Measurements from ENCODE around the gene IFI6. TPM values are rescaled to one million over a fixed set of nuclear protein-coding genes. Genes with fewer than 3 reads are reported as not detected.
"Not testable (repeated sequence)": the region's sequence is repeated elsewhere in the genome, so short reads cannot be mapped to it uniquely, and the experiment has no call there.

IFI6 gene
- total RNA-seq, 1 donor, result 497 TPM

GRCh38 chr1:27687906-27688305 is 15.9 kb upstream of the IFI6 start:
- no peaks in the 10 kb centered on the region for H3K9me3 ChIP-seq (ENCODE audit: low read depth, low read length)

GRCh38 chr1:27686223-27686990 is 14.4 kb upstream of the IFI6 start:
- H2AFZ ChIP-seq (ENCODE audit: low read length), result no peak overlapping the region
- no peak for TF ChIP-seq CTCF (IDR thresholded peaks at IDR 0.05; ENCODE audit: extremely low read depth, low read depth, low read length)

More at GRCh38 chr1:27687906-27688305, 15.9 kb upstream of the IFI6 start:
- no peak overlapping the region for H3K4me3 ChIP-seq (ENCODE audit: insufficient read depth, low read length)
- no peak overlapping the region for H3K27ac ChIP-seq (ENCODE audit: low read depth, low read length)
- peaks cover 6% of the 10 kb centered on the region for H3K27me3 ChIP-seq (ENCODE audit: insufficient read depth, low read length)
- H2AFZ ChIP-seq (ENCODE audit: low read length), result no peak overlapping the region
- H3K4me1 ChIP-seq (ENCODE audit: insufficient read depth, low read length), result peaks cover 12% of the 10 kb centered on the region
- H3K36me3 ChIP-seq (ENCODE audit: insufficient read depth, low read length), result no peaks in the 10 kb centered on the region
- no peaks in the 10 kb centered on the region for H3K79me2 ChIP-seq (ENCODE audit: insufficient read depth, low read length)
- H3K4me2 ChIP-seq (ENCODE audit: insufficient read depth, low read length), result no peak overlapping the region
- TF ChIP-seq CTCF (IDR thresholded peaks at IDR 0.05; ENCODE audit: extremely low read depth, low read depth, low read length), result no peak
- DNase-seq (ENCODE audit: insufficient read length, low spot score, missing footprints), result no peak
- no peaks in the 10 kb centered on the region for H4K20me1 ChIP-seq (ENCODE audit: insufficient read depth, low read length)

DNA sequence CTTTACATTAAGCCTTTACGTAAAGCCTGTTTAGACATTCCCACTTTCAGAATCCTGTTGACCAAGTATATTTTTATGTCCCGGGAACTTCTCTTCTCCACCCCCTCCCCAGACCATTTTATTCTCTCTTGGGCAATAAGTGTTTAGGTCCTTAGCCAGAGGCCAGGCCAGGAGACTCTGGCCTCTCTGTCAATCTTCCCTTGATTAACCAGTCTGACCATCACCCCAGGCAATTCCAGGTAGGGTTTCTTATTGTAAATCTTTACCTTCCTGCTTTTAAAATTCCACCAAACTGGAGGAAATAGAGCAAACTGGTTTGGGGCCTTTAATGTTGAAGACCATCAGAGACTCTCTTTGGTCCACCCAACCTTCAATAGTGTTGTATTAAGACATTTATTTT is 12.2 kb upstream of the IFI6 start:
- DNase-seq (ENCODE audit: insufficient read length, low spot score, missing footprints), result no peak
- Histone ChIP-seq H3K9me3 (ENCODE audit: low read depth, low read length) (peaks cover 2% of the 10 kb centered on the region), H3K4me3 (ENCODE audit: insufficient read depth, low read length) (no peak overlapping the region), H2AFZ (ENCODE audit: low read length) (no peak overlapping the region), H3K4me2 (ENCODE audit: insufficient read depth, low read length) (no peak overlapping the region), H3K4me1 (ENCODE audit: insufficient read depth, low read length) (peaks cover 4% of the 10 kb centered on the region), H4K20me1 (ENCODE audit: insufficient read depth, low read length) (no peaks in the 10 kb centered on the region), H3K36me3 (ENCODE audit: insufficient read depth, low read length) (no peaks in the 10 kb centered on the region), H3K27me3 (ENCODE audit: insufficient read depth, low read length) (peaks cover 6% of the 10 kb centered on the region), H3K27ac (ENCODE audit: low read depth, low read length) (no peak overlapping the region), H3K79me2 (ENCODE audit: insufficient read depth, low read length) (no peaks in the 10 kb centered on the region)
- no peak for TF ChIP-seq CTCF (IDR thresholded peaks at IDR 0.05; ENCODE audit: extremely low read depth, low read depth, low read length)

More at GRCh38 chr1:27686223-27686990, 14.4 kb upstream of the IFI6 start:
- Histone ChIP-seq H3K36me3 (ENCODE audit: insufficient read depth, low read length) (no peaks in the 10 kb centered on the region), H3K27me3 (ENCODE audit: insufficient read depth, low read length) (peaks cover 6% of the 10 kb centered on the region), H3K4me1 (ENCODE audit: insufficient read depth, low read length) (peaks cover 12% of the 10 kb centered on the region), H3K9me3 (ENCODE audit: low read depth, low read length) (no peaks in the 10 kb centered on the region), H3K4me3 (ENCODE audit: insufficient read depth, low read length) (no peak overlapping the region), H3K4me2 (ENCODE audit: insufficient read depth, low read length) (no peak overlapping the region), H4K20me1 (ENCODE audit: insufficient read depth, low read length) (no peaks in the 10 kb centered on the region), H3K27ac (ENCODE audit: low read depth, low read length) (no peak overlapping the region), H3K79me2 (ENCODE audit: insufficient read depth, low read length) (no peaks in the 10 kb centered on the region)
- DNase-seq (ENCODE audit: insufficient read length, low spot score, missing footprints), result no peak

GRCh38 chr1:27682351-27682944 is 10.5 kb upstream of the IFI6 start:
- Histone ChIP-seq H3K27me3 (ENCODE audit: insufficient read depth, low read length) (peaks cover 6% of the 10 kb centered on the region), H3K4me3 (ENCODE audit: insufficient read depth, low read length) (no peak overlapping the region), H2AFZ (ENCODE audit: low read length) (no peak overlapping the region), H3K4me1 (ENCODE audit: insufficient read depth, low read length) (no peaks in the 10 kb centered on the region), H3K27ac (ENCODE audit: low read depth, low read length) (no peak overlapping the region), H4K20me1 (ENCODE audit: insufficient read depth, low read length) (no peaks in the 10 kb centered on the region), H3K4me2 (ENCODE audit: insufficient read depth, low read length) (no peak overlapping the region), H3K36me3 (ENCODE audit: insufficient read depth, low read length) (no peaks in the 10 kb centered on the region), H3K9me3 (ENCODE audit: low read depth, low read length) (peaks cover 2% of the 10 kb centered on the region), H3K79me2 (ENCODE audit: insufficient read depth, low read length) (no peaks in the 10 kb centered on the region)
- DNase-seq (ENCODE audit: insufficient read length, low spot score, missing footprints), result no peak
- no peak for TF ChIP-seq CTCF (IDR thresholded peaks at IDR 0.05; ENCODE audit: extremely low read depth, low read depth, low read length)

- H3K36me3 ChIP-seq (ENCODE audit: insufficient read depth, low read length); H3K27ac ChIP-seq (ENCODE audit: low read depth, low read length); H3K79me2 ChIP-seq (ENCODE audit: insufficient read depth, low read length): not testable (repeated sequence)
These were observed 9.6 kb upstream of the IFI6 start for GRCh38 chr1:27681580-27681979.

More at GRCh38 chr1:27681580-27681979, 9.6 kb upstream of the IFI6 start:
- H4K20me1 ChIP-seq (ENCODE audit: insufficient read depth, low read length); H3K4me1 ChIP-seq (ENCODE audit: insufficient read depth, low read length); H3K27me3 ChIP-seq (ENCODE audit: insufficient read depth, low read length); DNase-seq (ENCODE audit: insufficient read length, low spot score, missing footprints); H3K4me3 ChIP-seq (ENCODE audit: insufficient read depth, low read length); H2AFZ ChIP-seq (ENCODE audit: low read length); H3K9me3 ChIP-seq (ENCODE audit: low read depth, low read length); H3K4me2 ChIP-seq (ENCODE audit: insufficient read depth, low read length): not testable (repeated sequence)

All from osteoblast (primary cell).